Left colon (tissue), 2 donors: Measurements from ENCODE around the gene TIMD4. TPM values are rescaled to one million over a fixed set of nuclear protein-coding genes. Genes with fewer than 3 reads are reported as not detected.

Experiments
- ATAC-seq: fragments of 200-7000 bp; cut with Tn5 transposase; one replicate; pipeline ENCODE4 v1.9.1; 2020; ENCODE audit warnings: mild to moderate bottlenecking, moderate library complexity
- DNase-seq, 2 donors: peaks; one replicate each; pipeline ENCODE4 v3.0.0-alpha.2; 2020
- intact Hi-C, 2 donors: fragments of 100-400 bp; cut with DNase I in 1 of 2; cut with micrococcal nuclease in 1 of 2; formaldehyde crosslinking; loops; one replicate each; pipeline versions ENCODE4 v1.11.2 to v1.14.0; 2022; cut with DNase I, micrococcal nuclease
- total RNA-seq, 2 donors: library from RNA; stranded (reverse); fragmentation: NEBNext Ultra II Directional; extraction: Animal tissue kit (Norgen Biotek cat#: 25700); gene quantifications; one replicate each; pipeline ENCODE4 v1.2.1, GENCODE V29; 2021
- donor health status: DM: no; HTN: no; CAD: no.
- donor health status: DM: yes; HTN: yes; CAD: no.

The TIMD4 gene
- total RNA-seq, 2 donors from 2014 or later: 0.49 to 2.5 TPM

GRCh38 chr5:156879665-156880285 is 83.3 kb downstream of the TIMD4 start:
- intact Hi-C loops: no loop called here
- DNase-seq (no peak), ATAC-seq (no peak)

DNA sequence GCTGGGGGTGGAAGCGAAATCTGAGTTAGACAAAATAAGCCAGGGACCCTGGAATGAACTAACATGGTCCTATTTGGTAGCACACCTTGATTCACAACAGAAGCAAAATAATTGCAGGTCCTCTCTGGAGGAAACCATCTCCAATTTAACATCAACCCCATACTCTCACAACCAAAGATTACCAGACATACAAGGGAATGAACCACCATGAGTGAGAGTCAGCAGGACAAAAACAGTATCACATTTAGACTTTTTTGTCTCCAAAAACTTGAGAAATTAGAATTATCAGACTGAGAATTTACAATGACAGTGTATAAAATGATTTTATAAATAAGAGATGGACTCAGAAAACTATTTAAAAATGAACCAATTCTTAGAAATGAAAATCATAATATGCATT is 91.8 kb downstream of the TIMD4 start:
- ATAC-seq (no peak), DNase-seq (no peak)
- intact Hi-C loops: no loop called here

DNA sequence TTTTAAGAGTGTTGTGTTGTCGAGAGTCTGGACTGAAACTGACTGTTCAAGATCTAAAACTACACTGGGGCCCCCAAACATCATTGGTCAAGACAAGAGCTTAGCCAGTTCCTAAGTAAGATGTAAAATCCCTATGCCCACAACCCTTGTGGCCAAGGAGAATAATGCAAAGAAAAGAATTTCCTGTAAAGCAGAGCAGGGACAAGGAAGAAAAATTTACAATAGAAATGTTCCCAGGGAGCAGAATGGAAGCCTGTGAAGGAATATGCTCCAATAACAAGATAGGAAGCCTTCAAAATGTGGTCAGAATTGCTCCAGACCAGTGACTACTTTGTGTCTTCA is 92.6 kb downstream of the TIMD4 start:
- intact Hi-C loops: no loop called here
- ATAC-seq: no peak
- no peak for DNase-seq

Other genes with a start within 250 kb of the TIMD4 start
- gene PPP1R2B, start 112.9 kb downstream of the TIMD4 start, total RNA-seq: not detected
- gene HAVCR1, start 95.9 kb upstream of the TIMD4 start, total RNA-seq: 10 to 100 TPM in 1 of 2 donors, 1 to 10 TPM in 1; 3.9 to 16.3 TPM
- gene HAVCR2, start 145.8 kb upstream of the TIMD4 start, total RNA-seq: 1 to 10 TPM; 1.3 to 4.9 TPM
- 10 to 100 TPM in 1 of 2 donors, 1 to 10 TPM in 1; 8.7 to 12.8 TPM for gene MED7, start 179.6 kb upstream of the TIMD4 start, total RNA-seq
- not detected for gene GARIN3, start 203.0 kb upstream of the TIMD4 start, total RNA-seq
- gene ITK, start 217.6 kb upstream of the TIMD4 start, total RNA-seq: 1 to 10 TPM; 1.5 to 1.7 TPM